Keratinocyte (primary cell): ENCODE results near the gene POLD1.

Source experiments
- CTCF ChIP-seq, 3 experiments: IDR thresholded peaks in 1 of 3; conservative IDR thresholded peaks in 1 of 3; optimal IDR thresholded peaks in 1 of 3; 2 replicates in 2 of 3; 3 replicates in 1 of 3; pipeline versions ENCODE3 to v1.5.1; 2011; ENCODE audit warnings: low read length in 3 of 3, mild to moderate bottlenecking in 3 of 3, moderate library complexity in 2 of 3, control low read depth in 1 of 3, inconsistent platforms in 1 of 3; ENCODE audit not compliant: insufficient read depth in 2 of 3; ENCODE audit errors: extremely low read depth in 1 of 3
- EZH2 ChIP-seq: IDR thresholded peaks from one replicate; pipeline ENCODE4 v1.6.1; 2012; ENCODE audit warnings: inconsistent platforms, mild to moderate bottlenecking, low read length, moderate library complexity

GRCh38 chr19:50352242-50352641 is 31.9 kb upstream of the POLD1 start:
- TF ChIP-seq EZH2 (no peak), CTCF (optimal IDR thresholded peaks at IDR 0.05 in 1 of 3, IDR thresholded peaks at IDR 0.05 in 1 of 3, conservative IDR thresholded peaks at IDR 0.05 in 1 of 3; ENCODE audit: extremely low read depth in 1 of 3, insufficient read depth in 2 of 3, low read length in 3 of 3) (no peak)
